HG03565 (cell line): Measurements from ENCODE around the gene VASH2.
"Not testable (repeated sequence)": the region's sequence is repeated elsewhere in the genome, so short reads cannot be mapped to it uniquely, and the experiment has no call there.

ENCODE experiments used
- ATAC-seq: cut with Tn5 transposase; IDR thresholded peaks from one replicate; pipeline ENCODE4 v1.9.1; 2021; ENCODE audit warnings: mild to moderate bottlenecking, moderate library complexity; ENCODE audit not compliant: unreplicated experiment

VASH2 gene

DNA sequence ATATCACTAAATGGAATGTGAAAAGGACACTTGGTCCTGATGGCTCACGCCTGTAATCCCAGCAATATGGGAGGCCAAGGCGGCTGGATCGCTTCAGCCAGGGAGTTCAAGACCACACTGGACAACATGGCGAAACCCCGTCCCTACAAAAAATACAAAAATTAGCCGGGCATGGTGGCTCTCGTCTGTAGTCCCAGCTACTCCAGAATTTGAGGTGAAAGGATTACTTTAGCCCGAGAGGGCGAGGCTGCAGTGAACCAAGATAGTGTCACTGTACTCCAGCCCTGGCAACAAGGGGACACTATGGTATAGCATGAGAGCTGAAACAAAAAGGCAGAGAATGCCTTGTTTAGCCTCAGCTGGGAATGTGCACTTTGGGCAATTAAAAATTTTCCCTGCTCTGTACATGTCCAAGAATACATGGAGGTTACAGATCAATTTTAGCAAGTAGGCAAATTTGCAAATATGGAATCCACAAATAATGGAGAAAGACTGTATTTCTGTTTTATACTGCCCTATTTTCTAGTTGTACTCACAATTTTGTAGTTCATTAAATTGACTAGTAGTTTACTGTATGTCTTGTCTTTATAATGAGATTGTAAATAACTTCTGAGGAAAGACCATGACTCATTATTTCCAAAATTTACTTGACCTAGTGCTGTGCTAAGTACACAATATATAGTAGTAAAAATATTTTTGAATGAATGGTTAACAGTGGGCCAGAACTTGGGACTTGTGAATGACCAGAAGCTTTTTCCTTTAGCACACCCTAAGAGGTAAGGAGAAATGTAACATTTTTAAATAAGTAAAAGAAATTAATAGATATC is 67.3 kb downstream of the VASH2 start:
- ATAC-seq: no peak

DNA sequence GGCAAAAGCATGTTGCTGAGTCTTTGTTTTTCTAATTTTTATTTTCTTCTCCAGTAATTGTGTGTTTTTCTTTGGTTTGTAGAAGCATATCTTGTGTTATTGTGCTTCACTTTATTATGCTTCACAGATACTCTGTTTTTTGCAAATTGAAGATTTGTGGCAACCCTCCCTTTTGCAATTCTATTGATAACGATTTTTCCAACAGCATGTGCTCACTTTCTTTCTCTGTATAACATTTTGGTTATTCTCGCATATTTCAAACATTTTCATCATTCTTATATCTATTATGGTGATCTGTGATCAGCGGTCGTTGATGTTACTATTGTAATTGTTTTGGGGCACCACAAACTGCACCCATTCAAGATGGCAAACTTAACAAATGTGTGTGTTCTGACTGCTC is 69.1 kb downstream of the VASH2 start:
- no peak for ATAC-seq

DNA sequence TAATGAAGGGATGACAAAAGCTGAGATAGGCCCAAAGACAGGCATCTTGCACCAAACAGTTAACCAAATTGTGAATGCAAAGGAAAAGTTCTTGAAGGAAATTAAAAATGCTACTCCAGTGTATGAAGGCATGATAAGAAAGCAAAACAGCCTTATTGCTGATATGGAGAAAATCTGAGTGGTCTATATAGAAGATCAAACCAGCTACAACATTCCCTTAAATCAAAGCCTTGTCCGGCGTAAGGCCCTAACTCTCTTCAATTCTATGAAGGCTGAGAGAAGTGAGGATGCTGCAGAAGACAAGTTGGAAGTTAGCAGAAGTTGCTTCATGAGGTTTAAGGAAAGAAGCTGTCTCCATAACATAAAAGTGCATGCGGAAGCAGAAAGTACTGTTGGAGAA is 69.7 kb downstream of the VASH2 start:
- ATAC-seq: no peak

DNA sequence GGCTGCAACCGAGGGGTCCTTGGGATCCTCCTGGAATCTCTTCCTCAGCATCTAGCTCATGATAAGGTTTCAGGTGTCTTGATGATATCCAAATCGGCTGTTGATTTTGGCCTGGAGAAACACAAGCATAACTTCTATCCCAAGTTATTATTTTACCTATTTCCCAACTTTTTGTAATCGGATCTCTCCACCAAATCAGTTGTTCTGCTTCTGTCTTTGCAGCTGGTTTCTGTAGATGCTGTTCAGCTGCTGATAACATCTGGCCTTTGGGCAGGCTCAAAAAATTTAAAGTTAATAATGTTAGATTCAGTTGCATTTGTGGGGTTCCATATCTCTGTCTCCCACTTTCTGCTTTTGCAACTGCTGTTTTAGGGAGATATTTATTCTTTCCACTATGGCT is 76.7 kb downstream of the VASH2 start:
- ATAC-seq: not testable (repeated sequence)

DNA sequence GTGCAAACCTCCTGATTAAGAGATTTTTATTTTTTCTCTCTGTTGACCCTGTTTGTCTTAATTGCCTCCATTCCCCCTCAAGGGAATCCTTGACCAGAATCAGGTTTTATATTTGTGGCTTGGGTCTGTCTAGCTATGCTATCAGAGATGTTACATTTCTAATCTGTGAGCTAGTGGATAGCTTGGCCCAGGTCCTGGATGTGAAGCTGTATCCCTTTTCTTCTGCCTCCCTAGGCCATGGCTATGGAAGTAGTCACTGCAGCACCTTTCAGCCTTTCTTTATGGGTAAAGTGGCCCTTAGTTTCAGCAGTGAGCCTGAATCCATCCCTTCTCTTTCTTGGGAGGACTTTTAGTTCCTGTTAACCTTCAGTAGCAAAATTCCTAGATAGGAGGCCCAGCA is 82.3 kb downstream of the VASH2 start:
- no peak for ATAC-seq

DNA sequence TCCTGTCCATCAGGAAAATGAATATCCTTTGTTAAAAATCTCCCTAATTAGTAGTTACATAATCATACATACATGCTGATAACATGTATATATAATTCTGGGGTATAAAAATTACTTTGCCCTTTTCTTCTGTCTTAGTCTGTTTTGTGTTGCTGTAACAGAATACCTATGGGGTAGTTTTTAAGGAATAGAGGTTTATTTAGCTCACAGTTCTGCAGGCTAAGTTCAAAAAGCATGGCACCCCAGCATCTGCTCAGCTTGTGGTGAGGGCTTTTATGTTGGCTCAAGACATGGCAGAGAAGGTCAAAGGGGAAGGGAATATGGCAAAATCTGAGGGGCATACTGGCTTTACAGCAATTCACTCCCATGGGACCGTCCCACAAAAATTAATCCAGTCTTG is 84.4 kb downstream of the VASH2 start:
- ATAC-seq: no peak

DNA sequence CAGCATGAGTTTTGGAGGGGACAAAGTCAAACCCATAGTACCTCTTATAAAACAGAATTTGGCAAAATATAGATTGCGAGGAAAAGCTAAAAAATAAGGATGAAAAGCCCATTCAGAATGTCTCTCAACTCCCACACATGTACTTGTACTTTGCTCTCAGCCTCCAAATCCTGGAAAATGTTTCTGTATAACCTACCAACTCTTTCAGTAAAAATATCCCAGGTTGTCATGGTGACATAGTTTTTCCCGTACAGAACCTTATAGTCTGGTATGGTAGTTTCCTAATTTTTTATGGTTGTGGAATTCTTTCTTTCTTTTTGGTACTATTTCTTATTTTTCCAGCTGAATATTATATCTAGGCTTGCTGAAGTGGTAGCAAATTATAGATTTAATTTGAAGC is 85.2 kb downstream of the VASH2 start:
- ATAC-seq: no peak
